NCI-H2029 (cell line): ENCODE data around the gene POU2F2.

ENCODE experiments used
- DNase-seq: peaks from one replicate; lab custom pipeline; 2025; lab: John Stamatoyannopoulos, UW

The POU2F2 gene

DNA sequence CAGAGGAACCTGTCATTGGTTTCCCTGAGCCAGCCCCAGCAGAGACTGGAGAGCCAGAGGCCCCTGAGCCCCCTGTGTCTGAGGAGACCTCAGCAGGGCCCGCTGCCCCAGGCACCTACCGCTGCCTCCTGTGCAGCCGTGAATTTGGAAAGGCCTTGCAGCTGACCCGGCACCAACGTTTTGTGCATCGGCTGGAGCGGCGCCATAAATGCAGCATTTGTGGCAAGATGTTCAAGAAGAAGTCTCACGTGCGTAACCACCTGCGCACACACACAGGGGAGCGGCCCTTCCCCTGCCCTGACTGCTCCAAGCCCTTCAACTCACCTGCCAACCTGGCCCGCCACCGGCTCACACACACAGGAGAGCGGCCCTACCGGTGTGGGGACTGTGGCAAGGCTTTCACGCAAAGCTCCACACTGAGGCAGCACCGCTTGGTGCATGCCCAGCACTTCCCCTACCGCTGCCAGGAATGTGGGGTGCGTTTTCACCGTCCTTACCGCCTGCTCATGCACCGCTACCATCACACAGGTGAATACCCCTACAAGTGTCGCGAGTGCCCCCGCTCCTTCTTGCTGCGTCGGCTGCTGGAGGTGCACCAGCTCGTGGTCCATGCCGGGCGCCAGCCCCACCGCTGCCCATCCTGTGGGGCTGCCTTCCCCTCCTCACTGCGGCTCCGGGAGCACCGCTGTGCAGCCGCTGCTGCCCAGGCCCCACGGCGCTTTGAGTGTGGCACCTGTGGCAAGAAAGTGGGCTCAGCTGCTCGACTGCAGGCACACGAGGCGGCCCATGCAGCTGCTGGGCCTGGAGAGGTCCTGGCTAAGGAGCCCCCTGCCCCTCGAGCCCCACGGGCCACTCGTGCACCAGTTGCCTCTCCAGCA lies 52.1 kb downstream of the POU2F2 start:
- DNase-seq, result no peak

DNA sequence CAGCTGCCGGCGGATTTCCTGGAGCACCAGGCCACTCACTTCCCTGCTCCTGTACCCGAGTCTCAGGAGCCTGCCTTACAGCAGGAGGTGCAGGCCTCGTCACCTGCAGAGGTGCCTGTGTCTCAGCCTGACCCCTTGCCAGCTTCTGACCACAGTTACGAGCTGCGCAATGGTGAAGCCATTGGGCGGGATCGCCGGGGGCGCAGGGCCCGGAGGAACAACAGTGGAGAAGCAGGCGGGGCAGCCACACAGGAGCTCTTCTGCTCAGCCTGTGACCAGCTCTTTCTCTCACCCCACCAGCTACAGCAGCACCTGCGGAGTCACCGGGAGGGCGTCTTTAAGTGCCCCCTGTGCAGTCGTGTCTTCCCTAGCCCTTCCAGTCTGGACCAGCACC lies 53.0 kb downstream of the POU2F2 start:
- DNase-seq, result no peak

DNA sequence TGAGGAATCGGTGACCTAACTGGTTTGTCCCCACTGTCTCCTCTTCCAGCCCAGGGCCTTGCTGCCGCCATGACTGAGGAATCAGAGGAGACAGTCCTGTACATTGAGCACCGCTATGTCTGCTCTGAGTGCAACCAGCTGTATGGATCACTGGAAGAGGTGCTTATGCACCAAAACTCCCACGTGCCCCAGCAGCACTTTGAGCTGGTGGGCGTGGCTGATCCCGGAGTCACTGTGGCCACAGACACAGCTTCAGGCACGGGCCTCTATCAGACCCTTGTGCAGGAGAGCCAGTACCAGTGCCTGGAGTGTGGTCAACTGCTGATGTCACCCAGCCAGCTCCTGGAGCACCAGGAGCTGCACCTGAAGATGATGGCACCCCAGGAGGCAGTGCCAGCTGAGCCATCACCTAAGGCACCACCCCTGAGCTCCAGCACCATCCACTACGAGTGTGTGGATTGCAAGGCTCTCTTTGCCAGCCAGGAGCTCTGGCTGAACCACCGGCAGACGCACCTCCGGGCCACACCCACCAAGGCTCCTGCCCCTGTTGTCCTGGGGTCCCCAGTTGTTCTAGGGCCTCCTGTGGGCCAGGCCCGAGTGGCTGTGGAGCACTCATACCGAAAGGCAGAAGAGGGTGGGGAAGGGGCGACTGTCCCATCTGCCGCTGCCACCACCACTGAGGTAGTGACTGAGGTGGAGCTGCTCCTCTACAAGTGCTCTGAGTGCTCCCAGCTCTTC lies 53.5 kb downstream of the POU2F2 start:
- no peak for DNase-seq

GRCh38 chr19:42078058-42078457 lies 54.2 kb downstream of the POU2F2 start:
- DNase-seq, result no peak

- DNase-seq, result no peak
These were observed 55.8 kb downstream of the POU2F2 start for GRCh38 chr19:42076380-42076944.

- peak; percentile 100 for DNase-seq
These were observed 56.4 kb downstream of the POU2F2 start, which contains the start of gene ZNF574 for GRCh38 chr19:42075616-42076379. Gene ZNF574, plus strand, starts transcription at chr19:42076166. Its CDS starts 2,441 bp downstream, at chr19:42078607.

DNA sequence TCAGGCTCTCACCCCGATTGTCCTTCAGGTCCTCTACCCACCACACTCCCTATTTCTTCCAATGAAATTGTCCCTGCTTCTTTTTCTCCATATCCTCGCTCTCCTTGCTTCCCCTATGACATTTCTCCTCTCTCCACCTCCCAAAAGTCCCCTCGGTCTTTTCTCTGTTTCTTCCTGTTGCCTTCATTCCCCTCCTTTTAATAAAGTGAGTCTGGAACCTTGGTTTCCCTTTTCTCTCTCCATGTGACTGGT lies 57.0 kb downstream of the POU2F2 start:
- DNase-seq, result no peak

DNA sequence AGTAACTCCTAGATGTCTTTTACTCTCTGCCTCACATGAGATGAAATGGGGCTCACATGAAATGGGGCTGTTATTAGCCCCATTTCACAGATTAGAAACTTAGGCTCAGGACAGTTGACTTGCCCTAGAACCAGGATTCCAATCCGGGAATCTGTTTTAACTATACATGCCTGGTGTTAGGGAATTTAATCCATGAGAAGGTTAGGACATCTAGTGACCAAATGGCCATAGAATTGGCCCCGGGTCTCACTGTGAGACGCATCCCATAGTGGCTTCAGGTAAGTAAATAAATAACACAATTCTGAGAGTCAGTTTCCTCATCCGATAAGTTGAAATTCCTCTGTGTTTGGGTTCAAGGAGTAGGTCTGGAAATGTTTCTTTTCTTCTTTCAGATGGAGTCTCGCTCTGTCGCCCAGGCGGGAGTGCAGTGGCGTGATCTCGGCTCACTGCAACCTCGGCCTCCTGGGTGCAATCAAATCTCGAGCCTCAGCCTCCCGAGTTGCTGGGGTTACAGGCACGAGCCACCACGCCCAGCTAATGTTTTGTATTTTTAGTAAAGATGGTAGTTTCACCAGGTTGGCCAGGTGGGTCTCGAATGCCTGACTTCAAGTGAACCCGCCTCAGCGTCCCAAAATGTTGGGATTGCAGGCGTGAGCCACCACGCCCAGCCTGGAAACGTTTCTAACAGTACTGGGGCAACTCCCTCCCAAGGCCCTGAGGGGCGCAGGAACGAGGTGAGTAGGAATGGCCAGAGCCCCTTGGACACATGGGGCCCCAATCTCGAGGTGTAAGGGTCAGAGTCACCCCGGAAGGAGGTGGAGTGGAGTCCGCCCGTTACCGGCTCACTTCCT lies 57.5 kb downstream of the POU2F2 start:
- no peak for DNase-seq

GRCh38 chr19:42071247-42071646 lies 61.0 kb downstream of the POU2F2 start:
- no peak for DNase-seq

GRCh38 chr19:42069619-42070351 lies 62.5 kb downstream of the POU2F2 start, which contains the start of gene GRIK5:
Gene GRIK5, minus strand, starts transcription at chr19:42070206. Its CDS starts 4,436 bp downstream, at chr19:42065770.
- no peak for DNase-seq

DNA sequence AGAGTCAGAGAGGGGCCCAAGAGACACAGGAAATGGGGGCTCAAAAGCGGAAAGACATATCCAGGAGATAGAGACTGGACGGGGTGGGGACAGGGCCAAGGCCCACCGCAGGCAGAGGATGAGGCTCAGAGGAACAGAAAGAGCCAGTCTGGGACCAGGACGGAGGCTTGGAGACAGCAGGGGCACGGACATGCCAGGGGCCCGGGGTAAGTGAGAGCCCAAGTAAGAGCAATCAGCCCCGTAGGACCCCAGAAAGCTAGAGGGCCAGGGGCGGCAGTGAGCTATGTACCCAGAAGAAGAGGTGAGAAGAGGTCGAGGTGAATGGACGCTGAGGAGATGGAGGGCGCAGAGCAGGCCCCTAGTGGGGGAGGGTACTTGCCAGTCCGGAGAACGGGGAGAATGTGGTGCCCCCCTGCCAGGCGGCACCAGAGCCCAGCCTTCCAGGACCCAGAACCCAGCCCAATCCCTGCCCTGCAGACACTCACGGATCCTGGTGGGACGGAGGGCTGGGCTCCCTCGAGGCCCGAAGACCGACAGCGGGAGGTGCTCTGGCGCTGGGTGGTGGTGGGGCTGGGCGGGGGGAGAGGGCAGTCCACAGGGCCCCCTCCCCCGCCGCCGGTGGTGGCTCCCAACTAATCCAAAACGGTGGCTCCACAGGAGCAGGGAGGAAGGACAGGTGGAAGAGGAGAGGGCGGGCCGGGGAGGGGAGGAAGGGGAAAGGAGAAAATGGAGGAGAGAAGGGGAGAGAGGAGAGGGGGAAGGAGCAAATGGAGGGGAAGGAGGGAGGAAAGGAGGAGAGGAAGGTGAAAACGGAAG lies 63.3 kb downstream of the POU2F2 start:
- DNase-seq, result no peak

GRCh38 chr19:42068361-42068755 lies 63.9 kb downstream of the POU2F2 start:
- no peak for DNase-seq

DNA sequence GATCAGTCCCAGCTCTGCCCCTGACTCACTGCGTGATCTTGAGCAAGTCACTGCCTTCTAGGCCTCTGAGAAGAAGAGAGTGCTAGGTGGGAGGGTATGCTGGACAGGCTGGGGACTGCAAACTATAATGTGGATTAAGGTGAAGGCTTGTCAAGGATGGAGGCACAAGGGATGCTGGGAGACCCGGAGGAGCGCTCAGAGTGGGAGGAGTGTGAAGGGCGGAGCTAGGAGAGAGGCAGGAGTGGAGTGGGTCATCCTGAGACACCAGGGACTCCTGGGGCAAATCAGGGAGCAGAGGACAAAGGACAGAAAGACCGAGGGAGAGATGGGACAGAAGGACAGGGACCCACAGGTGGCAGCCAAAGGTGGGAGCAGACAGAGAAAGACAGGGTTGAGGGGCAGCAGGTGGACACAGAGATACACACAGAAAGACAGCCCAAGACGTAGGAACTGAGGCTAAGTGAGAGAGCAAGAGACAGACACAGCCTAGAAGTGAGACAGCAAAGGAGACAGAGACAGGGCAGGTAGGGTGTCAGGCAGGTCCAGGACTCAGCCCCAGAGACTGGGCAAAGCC lies 64.8 kb downstream of the POU2F2 start:
- DNase-seq, result no peak

GRCh38 chr19:42066075-42066754 lies 66.0 kb downstream of the POU2F2 start:
- peak; percentile 13 for DNase-seq

GRCh38 chr19:42065511-42065910 lies 66.7 kb downstream of the POU2F2 start:
- DNase-seq, result no peak

- no peak for DNase-seq
These were observed 67.2 kb downstream of the POU2F2 start for GRCh38 chr19:42065051-42065450.

DNA sequence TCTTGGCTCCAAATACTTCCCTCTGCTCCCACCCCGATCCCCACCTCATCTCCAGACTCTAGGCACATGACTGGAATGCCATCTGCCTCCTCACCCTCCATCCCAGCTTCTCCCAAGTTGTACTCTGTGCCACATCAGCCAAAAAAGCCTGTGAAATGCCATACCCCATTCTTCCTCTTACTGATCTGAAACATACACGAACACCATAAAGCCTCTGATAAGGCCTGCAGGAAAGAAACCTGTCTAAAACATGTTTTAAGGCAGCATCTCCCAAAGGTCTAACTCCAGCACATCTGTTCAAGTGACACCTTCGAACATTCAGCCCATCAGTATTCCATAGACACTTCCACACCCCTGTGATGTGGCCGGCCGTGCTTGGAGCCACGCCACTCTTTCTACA lies 67.8 kb downstream of the POU2F2 start:
- no peak for DNase-seq

DNA sequence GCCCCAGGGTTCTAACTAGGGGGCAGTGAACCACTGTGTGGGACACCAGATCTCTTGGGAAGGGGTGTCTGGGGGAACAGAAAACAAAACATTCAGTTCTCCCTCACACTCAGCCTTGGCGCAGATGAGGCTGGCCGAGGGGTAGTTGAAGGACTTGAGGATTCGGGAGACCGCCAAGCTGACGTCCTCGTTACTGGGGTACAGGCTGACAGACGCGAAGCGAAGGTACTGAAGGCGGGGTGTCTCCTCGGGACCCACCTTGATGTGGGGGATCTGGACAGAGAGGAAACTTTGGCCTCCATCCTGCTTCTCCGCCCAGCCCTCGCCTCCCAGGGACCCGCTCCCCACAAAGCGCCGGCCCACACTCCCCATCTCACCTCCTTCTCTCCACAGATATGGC lies 69.9 kb downstream of the POU2F2 start:
- no peak for DNase-seq

GRCh38 chr19:42060117-42060516 lies 72.1 kb downstream of the POU2F2 start:
- DNase-seq, result no peak
